Measurements from ENCODE around the gene DHRS2. TPM values are rescaled to one million over a fixed set of nuclear protein-coding genes. Genes with fewer than 3 reads are reported as not detected.

DHRS2 gene
- total and polyA plus RNA-seq, 10 of the 15 experiments (the other 5 are each of a cell fraction or from before 2014, with no cell fraction given) = 0.09 to 1.8 (median 0.73) TPM; not detected in 1

DNA sequence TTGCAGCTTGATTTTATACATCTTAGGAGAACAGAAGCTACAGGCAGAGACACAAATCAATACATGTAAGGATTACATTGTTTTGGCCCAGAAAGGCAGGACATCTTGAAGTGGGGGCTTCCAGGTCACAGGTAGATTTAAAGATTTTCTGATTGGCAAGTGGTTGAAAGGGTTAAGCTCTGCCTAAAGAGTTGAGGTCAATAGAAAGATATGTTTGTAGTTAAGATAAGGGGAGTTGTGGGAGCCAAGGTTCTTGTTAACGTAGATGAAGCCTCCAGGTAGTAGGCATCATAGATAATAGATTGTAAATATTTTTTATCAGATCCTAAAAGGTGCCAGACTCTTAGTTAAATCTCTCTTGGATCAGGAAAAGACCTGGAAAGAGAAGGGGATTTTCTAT, 5.5 kb upstream of the DHRS2 start (continued):
- TF ChIP-seq, protein P1, sequence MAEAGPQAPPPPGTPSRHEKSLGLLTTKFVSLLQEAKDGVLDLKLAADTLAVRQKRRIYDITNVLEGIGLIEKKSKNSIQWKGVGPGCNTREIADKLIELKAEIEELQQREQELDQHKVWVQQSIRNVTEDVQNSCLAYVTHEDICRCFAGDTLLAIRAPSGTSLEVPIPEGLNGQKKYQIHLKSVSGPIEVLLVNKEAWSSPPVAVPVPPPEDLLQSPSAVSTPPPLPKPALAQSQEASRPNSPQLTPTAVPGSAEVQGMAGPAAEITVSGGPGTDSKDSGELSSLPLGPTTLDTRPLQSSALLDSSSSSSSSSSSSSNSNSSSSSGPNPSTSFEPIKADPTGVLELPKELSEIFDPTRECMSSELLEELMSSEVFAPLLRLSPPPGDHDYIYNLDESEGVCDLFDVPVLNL (IDR thresholded peaks at IDR 0.05; ENCODE audit: low read depth, low read length) = no peak
- TF ChIP-seq PAX8 (IDR thresholded peaks at IDR 0.05) = no peak
- no peak for TF ChIP-seq HCFC1 (IDR thresholded peaks at IDR 0.05; ENCODE audit: low read length)
- TF ChIP-seq DPF2 (IDR thresholded peaks at IDR 0.05) = no peak
- TF ChIP-seq, protein P2, sequence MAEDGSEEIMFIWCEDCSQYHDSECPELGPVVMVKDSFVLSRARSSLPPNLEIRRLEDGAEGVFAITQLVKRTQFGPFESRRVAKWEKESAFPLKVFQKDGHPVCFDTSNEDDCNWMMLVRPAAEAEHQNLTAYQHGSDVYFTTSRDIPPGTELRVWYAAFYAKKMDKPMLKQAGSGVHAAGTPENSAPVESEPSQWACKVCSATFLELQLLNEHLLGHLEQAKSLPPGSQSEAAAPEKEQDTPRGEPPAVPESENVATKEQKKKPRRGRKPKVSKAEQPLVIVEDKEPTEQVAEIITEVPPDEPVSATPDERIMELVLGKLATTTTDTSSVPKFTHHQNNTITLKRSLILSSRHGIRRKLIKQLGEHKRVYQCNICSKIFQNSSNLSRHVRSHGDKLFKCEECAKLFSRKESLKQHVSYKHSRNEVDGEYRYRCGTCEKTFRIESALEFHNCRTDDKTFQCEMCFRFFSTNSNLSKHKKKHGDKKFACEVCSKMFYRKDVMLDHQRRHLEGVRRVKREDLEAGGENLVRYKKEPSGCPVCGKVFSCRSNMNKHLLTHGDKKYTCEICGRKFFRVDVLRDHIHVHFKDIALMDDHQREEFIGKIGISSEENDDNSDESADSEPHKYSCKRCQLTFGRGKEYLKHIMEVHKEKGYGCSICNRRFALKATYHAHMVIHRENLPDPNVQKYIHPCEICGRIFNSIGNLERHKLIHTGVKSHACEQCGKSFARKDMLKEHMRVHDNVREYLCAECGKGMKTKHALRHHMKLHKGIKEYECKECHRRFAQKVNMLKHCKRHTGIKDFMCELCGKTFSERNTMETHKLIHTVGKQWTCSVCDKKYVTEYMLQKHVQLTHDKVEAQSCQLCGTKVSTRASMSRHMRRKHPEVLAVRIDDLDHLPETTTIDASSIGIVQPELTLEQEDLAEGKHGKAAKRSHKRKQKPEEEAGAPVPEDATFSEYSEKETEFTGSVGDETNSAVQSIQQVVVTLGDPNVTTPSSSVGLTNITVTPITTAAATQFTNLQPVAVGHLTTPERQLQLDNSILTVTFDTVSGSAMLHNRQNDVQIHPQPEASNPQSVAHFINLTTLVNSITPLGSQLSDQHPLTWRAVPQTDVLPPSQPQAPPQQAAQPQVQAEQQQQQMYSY (CRISPR knock-in tag; IDR thresholded peaks at IDR 0.05) = no peak
- TF ChIP-seq SMAD5 (IDR thresholded peaks at IDR 0.05; ENCODE audit: low read depth) = no peak
- TF ChIP-seq MXI1 (IDR thresholded peaks at IDR 0.05; ENCODE audit: low read depth, low read length) = no peak

DNA sequence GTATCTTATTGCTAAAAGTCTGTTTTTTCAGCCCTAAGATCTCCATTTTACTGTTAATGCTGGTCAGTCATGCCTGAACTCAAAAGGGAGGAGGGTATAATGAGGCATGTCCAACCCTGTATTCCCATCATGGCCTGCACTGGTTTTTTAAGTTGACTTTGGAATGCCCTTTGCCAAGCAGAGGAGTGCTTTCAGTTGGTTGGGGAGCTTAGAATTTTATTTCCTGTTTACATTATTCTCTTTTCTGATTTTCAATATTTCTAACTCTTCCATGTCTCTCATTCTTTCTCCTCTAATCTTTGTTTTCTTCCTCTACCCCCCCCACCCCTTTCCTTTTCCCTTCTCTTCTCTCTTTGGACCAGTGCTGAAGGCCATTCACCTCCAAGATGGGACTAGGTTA, 4.9 kb upstream of the DHRS2 start:
- no peaks in the 10 kb centered on the region; the same call in 2 of the 3 replicates for H3K9me3 ChIP-seq (replicated peaks; ENCODE audit: control insufficient read depth, insufficient read depth, low read length)
- H3K27me3 ChIP-seq (replicated peaks in 1 of 2; ENCODE audit: control insufficient read depth in 2 of 2, insufficient read depth in 2 of 2, low read length in 1 of 2) = no peaks in the 10 kb centered on the region
- H3K27ac ChIP-seq (ENCODE audit: control insufficient read depth, insufficient read depth) = 0 out of 2 replicates have a peak overlapping the region, but pooled peaks have one; percentile 3
- H2AFZ ChIP-seq (ENCODE audit: control insufficient read depth, low read depth, low read length) = peak overlapping the region; percentile 16; the same call in 1 of the 2 replicates
- DNase-seq (ENCODE audit: low read depth, low spot score) (no peak), ATAC-seq (no peak), FAIRE-seq (no peak)
- intact Hi-C loops (cut with micrococcal nuclease; ENCODE audit: unreplicated experiment) = no loop called here
- in situ Hi-C loops (cut with MboI) = no loop called here
- ChIA-PET POLR2A (interaction anchor here (0.9 to 1.6 kb wide), 3 partner anchors 9 to 74 kb away, joined by 3 to 12 read pairs (median 5); no protein-coding TSS in a partner anchor), CTCF (interaction anchor here (0.5 to 7.3 kb wide), 56 partner anchors 9 to 1327 kb away, joined by 3 to 91 read pairs (median 5); partner anchors contain the start of genes AP1G2, DHRS4 and IRF9), SMC1A (ENCODE audit: uncharacterized antibody, unreplicated experiment) (interaction anchor here (0.9 to 4.1 kb wide), 17 partner anchors 10 to 477 kb away, joined by 3 to 44 read pairs (median 7); no protein-coding TSS in a partner anchor), RAD21 (ENCODE audit: unreplicated experiment) (interaction anchor here (0.7 to 5.1 kb wide), 12 partner anchors 10 to 800 kb away, joined by 3 to 44 read pairs (median 5); partner anchors contain the start of genes AP1G2, DHRS4 and EMC9)
- no peaks in the 10 kb centered on the region for H4K20me1 ChIP-seq (ENCODE audit: control insufficient read depth, insufficient read depth)
- no peak overlapping the region for H3K4me2 ChIP-seq (ENCODE audit: control insufficient read depth, insufficient read depth)
- BruUV-seq (replicated peaks) = no TSS peak
- H3K79me2 ChIP-seq (ENCODE audit: control insufficient read depth, insufficient read depth, low read length) = no peaks in the 10 kb centered on the region
- peaks cover 5% of the 10 kb centered on the region for H3K4me1 ChIP-seq (ENCODE audit: control insufficient read depth, insufficient read depth, low read length)
- H3K9ac ChIP-seq (ENCODE audit: control insufficient read depth, insufficient read depth, low read length) = no peak overlapping the region
- H3K4me3 ChIP-seq = no peak overlapping the region
- no peaks in the 10 kb centered on the region for H3K36me3 ChIP-seq (ENCODE audit: control insufficient read depth in 2 of 2, insufficient read depth in 2 of 2, low read length in 1 of 2)
- TF ChIP-seq, protein P3, sequence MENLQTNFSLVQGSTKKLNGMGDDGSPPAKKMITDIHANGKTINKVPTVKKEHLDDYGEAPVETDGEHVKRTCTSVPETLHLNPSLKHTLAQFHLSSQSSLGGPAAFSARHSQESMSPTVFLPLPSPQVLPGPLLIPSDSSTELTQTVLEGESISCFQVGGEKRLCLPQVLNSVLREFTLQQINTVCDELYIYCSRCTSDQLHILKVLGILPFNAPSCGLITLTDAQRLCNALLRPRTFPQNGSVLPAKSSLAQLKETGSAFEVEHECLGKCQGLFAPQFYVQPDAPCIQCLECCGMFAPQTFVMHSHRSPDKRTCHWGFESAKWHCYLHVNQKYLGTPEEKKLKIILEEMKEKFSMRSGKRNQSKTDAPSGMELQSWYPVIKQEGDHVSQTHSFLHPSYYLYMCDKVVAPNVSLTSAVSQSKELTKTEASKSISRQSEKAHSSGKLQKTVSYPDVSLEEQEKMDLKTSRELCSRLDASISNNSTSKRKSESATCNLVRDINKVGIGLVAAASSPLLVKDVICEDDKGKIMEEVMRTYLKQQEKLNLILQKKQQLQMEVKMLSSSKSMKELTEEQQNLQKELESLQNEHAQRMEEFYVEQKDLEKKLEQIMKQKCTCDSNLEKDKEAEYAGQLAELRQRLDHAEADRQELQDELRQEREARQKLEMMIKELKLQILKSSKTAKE (IDR thresholded peaks at IDR 0.05; ENCODE audit: low read depth, poor library complexity, severe bottlenecking) = no peak
- TF ChIP-seq, protein P4, sequence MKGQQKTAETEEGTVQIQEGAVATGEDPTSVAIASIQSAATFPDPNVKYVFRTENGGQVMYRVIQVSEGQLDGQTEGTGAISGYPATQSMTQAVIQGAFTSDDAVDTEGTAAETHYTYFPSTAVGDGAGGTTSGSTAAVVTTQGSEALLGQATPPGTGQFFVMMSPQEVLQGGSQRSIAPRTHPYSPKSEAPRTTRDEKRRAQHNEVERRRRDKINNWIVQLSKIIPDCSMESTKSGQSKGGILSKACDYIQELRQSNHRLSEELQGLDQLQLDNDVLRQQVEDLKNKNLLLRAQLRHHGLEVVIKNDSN (IDR thresholded peaks at IDR 0.05; ENCODE audit: borderline replicate concordance, extremely low read length, insufficient read depth, low read depth, low read length) = no peak
- TF ChIP-seq, protein P5, sequence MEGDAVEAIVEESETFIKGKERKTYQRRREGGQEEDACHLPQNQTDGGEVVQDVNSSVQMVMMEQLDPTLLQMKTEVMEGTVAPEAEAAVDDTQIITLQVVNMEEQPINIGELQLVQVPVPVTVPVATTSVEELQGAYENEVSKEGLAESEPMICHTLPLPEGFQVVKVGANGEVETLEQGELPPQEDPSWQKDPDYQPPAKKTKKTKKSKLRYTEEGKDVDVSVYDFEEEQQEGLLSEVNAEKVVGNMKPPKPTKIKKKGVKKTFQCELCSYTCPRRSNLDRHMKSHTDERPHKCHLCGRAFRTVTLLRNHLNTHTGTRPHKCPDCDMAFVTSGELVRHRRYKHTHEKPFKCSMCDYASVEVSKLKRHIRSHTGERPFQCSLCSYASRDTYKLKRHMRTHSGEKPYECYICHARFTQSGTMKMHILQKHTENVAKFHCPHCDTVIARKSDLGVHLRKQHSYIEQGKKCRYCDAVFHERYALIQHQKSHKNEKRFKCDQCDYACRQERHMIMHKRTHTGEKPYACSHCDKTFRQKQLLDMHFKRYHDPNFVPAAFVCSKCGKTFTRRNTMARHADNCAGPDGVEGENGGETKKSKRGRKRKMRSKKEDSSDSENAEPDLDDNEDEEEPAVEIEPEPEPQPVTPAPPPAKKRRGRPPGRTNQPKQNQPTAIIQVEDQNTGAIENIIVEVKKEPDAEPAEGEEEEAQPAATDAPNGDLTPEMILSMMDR (IDR thresholded peaks at IDR 0.05 in 2 of 3, conservative IDR thresholded peaks at IDR 0.05 in 1 of 3; ENCODE audit: control insufficient read depth in 2 of 3, extremely low read depth in 1 of 3, insufficient read depth in 1 of 3, low read depth in 3 of 3, low read length in 3 of 3) = no peak
- no peak for TF ChIP-seq EGR1 (IDR thresholded peaks at IDR 0.05; ENCODE audit: borderline replicate concordance in 1 of 2, low read depth in 2 of 2, low read length in 2 of 2)
- TF ChIP-seq RAD21 (IDR thresholded peaks at IDR 0.05; ENCODE audit: insufficient read depth, low read depth, low read length) = no peak

Data from GM12878 (cell line).